Vagina (tissue), 2 donors: ENCODE measurements around the gene GNG13.

Experiments
- CTCF ChIP-seq, 3 experiments: fragments of 450-650 bp in 2 of 3; fragments of 200-600 bp in 1 of 3; sonication (generic) in 1 of 3; IDR thresholded peaks; one replicate each; pipeline ENCODE4 v1.5.1; 2017 to 2019; ENCODE audit warnings: antibody characterized with exemption in 3 of 3, mild to moderate bottlenecking in 2 of 3, moderate library complexity in 2 of 3
- POLR2A ChIP-seq, 2 donors: fragments of 450-650 bp; IDR thresholded peaks; one replicate each; pipeline ENCODE4 v1.6.1; 2017; ENCODE audit warnings: antibody characterized with exemption in 2 of 2, mild to moderate bottlenecking in 2 of 2, moderate library complexity in 2 of 2
- POLR2AphosphoS5 ChIP-seq, 2 donors: sonication (generic); formaldehyde crosslinking; IDR thresholded peaks; one replicate each; pipeline ENCODE4 v1.9.0; 2017; ENCODE audit warnings: antibody characterized with exemption in 2 of 2, mild to moderate bottlenecking in 2 of 2, low read depth in 1 of 2; ENCODE audit not compliant: insufficient read depth in 1 of 2

DNA sequence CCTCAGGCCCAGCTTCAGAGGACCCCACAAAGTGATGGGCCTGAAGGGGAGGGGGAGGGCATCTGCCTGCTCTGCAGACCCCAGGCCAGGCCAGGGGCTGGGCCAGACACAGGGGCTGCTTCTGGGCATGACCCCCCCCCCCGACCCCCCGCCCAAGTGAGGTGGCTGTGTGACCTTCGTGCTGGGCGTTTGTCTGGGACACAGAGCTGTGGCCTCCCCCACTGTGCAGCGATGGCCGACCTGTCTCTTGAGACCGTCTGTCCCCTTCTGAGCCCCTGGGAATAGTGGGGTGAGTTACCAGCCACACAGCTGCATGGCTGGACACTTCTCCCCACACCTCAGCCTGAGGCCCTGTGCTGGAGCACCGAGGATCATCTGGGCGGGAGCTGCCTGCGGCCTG lies 34.8 kb upstream of the GNG13 start:
- TF ChIP-seq CTCF (IDR thresholded peaks at IDR 0.05) (no peak), POLR2AphosphoS5 (IDR thresholded peaks at IDR 0.05; ENCODE audit: insufficient read depth in 1 of 2, low read depth in 1 of 2) (no peak), POLR2A (IDR thresholded peaks at IDR 0.05) (no peak)
